BLaER1 treated with 17β-estradiol and CSF1 and Interleukin-3, amounts not matched to agents 10 nM and 100 nM (cell line): ENCODE results near the gene CYP4Z1.

Source experiments
- H3K27ac ChIP-seq, 11 experiments: shearing (Covaris generic); formaldehyde crosslinking; 2 replicates each; pipeline ENCODE4 v1.8.1; 2022
- H3K27me3 ChIP-seq, 11 experiments: shearing (Covaris generic); formaldehyde crosslinking; 2 replicates each; pipeline ENCODE4 v1.8.1; 2022
- H3K36me3 ChIP-seq, 11 experiments: shearing (Covaris generic); formaldehyde crosslinking; 2 replicates each; pipeline ENCODE4 v1.8.1; 2022
- H3K4me1 ChIP-seq, 10 experiments: shearing (Covaris generic); formaldehyde crosslinking; 2 replicates each; pipeline ENCODE4 v1.8.1; 2022
- H3K4me2 ChIP-seq, 11 experiments: shearing (Covaris generic); formaldehyde crosslinking; 2 replicates each; pipeline ENCODE4 v1.8.1; 2022
- H3K4me3 ChIP-seq, 10 experiments: shearing (Covaris generic); formaldehyde crosslinking; 2 replicates each; pipeline ENCODE4 v1.8.1; 2022
- H3K9ac ChIP-seq, 11 experiments: shearing (Covaris generic); formaldehyde crosslinking; 2 replicates each; pipeline ENCODE4 v1.8.1; 2022
- H3K9me3 ChIP-seq, 11 experiments: shearing (Covaris generic); formaldehyde crosslinking; replicated peaks in 1 of 11; 2 replicates each; pipeline ENCODE4 v1.8.1; 2022
- H4K20me1 ChIP-seq, 11 experiments: shearing (Covaris generic); formaldehyde crosslinking; 2 replicates each; pipeline ENCODE4 v1.8.1; 2022
- Cebpa-rat ChIP-seq, 11 experiments: shearing (Covaris generic); IDR thresholded peaks; 2 replicates each; pipeline ENCODE4 v1.8.1; 2022

CYP4Z1 gene

DNA sequence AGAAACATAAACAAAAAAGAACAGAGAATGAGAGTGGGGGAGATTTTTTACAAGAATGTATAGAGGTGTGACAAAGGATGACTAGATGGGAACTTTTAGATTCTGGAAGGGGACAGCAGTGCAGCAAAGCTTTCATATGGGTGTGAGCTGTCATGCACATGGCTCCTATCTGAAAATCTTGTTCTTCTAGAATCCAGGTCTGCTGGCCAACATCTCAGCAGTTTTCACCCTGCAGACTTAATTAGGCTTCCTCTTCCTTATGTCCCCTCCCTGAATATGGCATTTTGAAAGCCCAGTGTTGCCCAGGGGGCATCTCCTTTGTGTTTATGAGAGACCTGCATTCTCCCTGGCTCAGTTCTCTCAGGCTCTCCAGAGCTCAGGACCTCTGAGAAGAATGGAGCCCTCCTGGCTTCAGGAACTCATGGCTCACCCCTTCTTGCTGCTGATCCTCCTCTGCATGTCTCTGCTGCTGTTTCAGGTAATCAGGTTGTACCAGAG lies at the start of gene CYP4Z1:
CYP4Z1 (plus strand) TSS at position 135 of the 498 bp plus-strand sequence; CDS start at position 395, 260 bp downstream.
- no peaks in the 10 kb centered on the region for H3K27me3 ChIP-seq
- no peak within 1 kb of the TSS for H3K4me3 ChIP-seq
- H4K20me1 ChIP-seq, result no peaks in the 10 kb centered on the region
- no peak within 1 kb of the TSS for H3K4me2 ChIP-seq
- H3K9ac ChIP-seq, result no peak within 1 kb of the TSS
- 0 out of 22 replicates have a peak, but pooled peaks cover 0 to 4% (median 0%) of the 10 kb centered on the region in 11 experiments for H3K9me3 ChIP-seq
- no peaks in the 10 kb centered on the region for H3K36me3 ChIP-seq
- H3K27ac ChIP-seq, result no peak within 1 kb of the TSS
- no peak for TF ChIP-seq Cebpa-rat (IDR thresholded peaks at IDR 0.05)
- peaks cover 0 to 8% (median 2%) of the 10 kb centered on the region in 10 experiments; a peak in 4 of 20 replicates for H3K4me1 ChIP-seq

DNA sequence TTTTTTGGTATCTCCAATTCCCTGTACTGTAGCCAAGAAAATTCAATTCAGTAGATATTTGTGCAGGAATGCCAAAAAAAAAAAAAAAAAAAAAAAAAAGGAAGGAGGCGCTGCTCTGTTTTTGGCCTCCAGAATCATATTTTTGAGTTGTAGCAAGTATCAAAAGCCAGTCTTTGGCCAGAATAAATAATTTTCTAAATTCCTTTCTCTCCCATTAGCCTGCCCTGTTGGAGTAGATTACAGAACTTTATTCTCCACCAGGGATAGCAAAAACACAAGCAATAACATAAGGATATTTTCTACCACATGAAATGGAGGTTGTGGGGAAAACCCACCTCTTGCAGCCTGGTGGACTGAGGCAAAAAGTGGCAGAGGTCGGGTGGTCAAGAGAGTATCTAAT lies 46.0 kb upstream of the CYP4Z1 start:
- Histone ChIP-seq H3K27me3 (peaks cover 0 to 11% (median 4%) of the 10 kb centered on the region in 11 experiments; a peak in 8 of 22 replicates), H3K9me3 (no peaks in the 10 kb centered on the region), H4K20me1 (no peaks in the 10 kb centered on the region), H3K9ac (no peak overlapping the region), H3K36me3 (no peaks in the 10 kb centered on the region), H3K4me1 (peaks cover 12 to 25% (median 18%) of the 10 kb centered on the region in 10 experiments; a peak in 19 of 20 replicates), H3K27ac (no peak overlapping the region), H3K4me2 (no peak overlapping the region), H3K4me3 (no peak overlapping the region)
- no peak for TF ChIP-seq Cebpa-rat (IDR thresholded peaks at IDR 0.05)

DNA sequence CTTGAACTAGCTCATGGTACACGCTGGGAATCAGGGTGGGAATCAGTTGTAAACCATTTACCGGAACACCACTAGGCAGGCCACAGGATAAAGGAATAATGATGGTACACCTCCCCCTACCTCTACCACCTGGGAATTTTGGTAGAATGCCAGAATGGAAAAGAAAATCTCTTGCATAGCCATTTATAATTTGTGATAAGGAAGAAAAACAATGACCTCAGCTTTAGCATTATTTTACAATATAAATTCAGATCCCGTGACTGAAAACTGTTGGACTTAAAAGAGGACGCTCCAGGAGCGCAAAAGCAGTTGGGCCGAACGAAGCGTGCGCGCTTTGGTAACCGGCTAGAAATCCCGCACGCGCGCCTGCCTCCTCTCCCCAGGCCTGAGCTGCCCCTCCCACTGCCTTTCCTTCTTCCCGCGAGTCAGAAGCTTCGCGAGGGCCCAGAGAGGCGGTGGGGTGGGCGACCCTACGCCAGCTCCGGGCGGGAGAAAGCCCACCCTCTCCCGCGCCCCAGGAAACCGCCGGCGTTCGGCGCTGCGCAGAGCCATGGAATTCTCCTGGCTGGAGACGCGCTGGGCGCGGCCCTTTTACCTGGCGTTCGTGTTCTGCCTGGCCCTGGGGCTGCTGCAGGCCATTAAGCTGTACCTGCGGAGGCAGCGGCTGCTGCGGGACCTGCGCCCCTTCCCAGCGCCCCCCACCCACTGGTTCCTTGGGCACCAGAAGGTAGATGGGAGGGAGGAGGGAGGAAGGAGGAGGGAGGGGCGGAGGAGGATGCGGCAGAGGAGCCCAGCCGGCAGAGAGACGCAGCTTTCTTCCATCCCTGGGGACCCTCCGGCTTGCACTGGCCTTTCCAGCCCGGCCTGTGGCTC lies 43.5 kb upstream of the CYP4Z1 start, which contains the start of gene CYP4X1:
CYP4X1 (plus strand) TSS at position 402 of the 873 bp plus-strand sequence; CDS start at position 551, 149 bp downstream.
- no peak within 1 kb of the TSS for H3K4me3 ChIP-seq
- peaks cover 12 to 25% (median 18%) of the 10 kb centered on the region in 10 experiments; a peak in 19 of 20 replicates for H3K4me1 ChIP-seq
- H3K4me2 ChIP-seq, result peak within 1 kb of the TSS; percentile 44 to 82 (median 62); a peak in 21 of 22 replicates
- H3K27ac ChIP-seq, result no peak within 1 kb of the TSS
- peaks cover 0 to 11% (median 4%) of the 10 kb centered on the region in 11 experiments; a peak in 8 of 22 replicates for H3K27me3 ChIP-seq
- no peaks in the 10 kb centered on the region for H3K36me3 ChIP-seq
- H4K20me1 ChIP-seq, result no peaks in the 10 kb centered on the region
- H3K9ac ChIP-seq, result no peak within 1 kb of the TSS
- TF ChIP-seq Cebpa-rat (IDR thresholded peaks at IDR 0.05), result no peak
- H3K9me3 ChIP-seq, result no peaks in the 10 kb centered on the region

DNA sequence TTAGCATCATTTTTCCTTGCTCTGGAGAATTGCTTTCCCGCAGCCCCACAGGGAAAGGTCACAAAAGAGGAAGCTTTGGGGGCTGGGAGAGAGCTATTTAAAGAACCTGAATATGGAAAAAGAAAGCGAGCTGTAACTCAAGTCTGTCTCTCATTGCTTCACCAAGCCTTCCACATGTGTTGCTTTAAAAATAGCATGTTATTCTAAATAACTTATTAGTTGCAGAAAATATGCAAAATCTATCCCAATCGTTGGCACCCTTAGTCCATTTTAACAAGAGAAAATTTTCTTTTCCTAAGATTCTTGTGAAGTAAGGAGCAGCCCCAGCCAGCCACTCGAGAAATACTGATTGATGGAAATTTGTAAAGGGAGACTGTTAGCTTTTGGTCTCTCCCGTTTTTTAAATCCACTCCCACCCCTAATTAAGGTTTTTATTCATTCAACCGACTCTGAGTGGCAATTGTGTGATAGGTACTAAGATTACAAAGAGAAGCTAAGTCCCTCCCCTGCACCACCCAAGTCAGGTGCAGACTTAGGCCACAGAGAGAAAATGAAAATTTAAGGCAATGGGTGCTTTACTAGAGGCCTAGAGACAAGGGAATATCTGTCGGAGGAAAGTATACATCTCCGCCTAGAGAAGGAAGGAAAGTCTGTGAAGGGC lies 42.8 kb upstream of the CYP4Z1 start:
- H3K4me2 ChIP-seq, result peak overlapping the region; percentile 44 to 82 (median 62); a peak in 21 of 22 replicates

DNA sequence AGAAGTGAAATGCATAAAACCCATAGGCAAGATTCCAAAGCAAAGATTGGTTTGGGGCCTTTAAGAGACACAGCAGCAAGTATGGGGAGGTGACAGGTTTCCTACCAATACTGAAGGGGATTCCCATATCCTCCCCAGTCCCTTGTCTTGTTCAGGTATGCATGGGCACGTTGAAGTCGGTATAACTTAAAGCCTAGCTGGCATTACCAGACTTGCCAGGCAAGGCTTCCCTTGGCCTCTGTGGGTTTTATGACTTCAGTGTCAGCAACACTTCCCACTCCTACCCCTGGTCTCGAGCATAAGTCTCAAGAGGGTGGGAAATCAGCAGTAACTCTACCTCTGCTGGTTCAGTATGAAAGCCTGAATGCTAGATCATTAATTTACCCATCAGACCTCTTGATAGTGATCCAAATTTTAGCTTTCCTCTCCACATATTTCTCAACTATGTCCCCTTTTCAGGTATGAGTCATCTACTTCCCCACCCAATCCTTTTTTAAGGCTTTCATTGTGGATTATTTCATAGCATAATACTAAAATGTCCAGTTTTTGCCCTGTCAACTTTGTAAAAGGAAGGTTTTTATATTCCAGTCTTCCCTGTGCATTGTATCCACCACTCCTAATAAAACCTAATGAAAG lies 36.7 kb upstream of the CYP4Z1 start:
- Histone ChIP-seq H3K9me3 (peaks cover 0 to 4% (median 0%) of the 10 kb centered on the region in 11 experiments; a peak in 1 of 22 replicates), H3K27me3 (no peaks in the 10 kb centered on the region), H3K9ac (no peak overlapping the region), H3K36me3 (no peaks in the 10 kb centered on the region), H3K4me1 (peaks cover 20 to 41% (median 29%) of the 10 kb centered on the region in 10 experiments), H4K20me1 (no peaks in the 10 kb centered on the region), H3K4me3 (no peak overlapping the region), H3K27ac (peak overlapping the region in 2 of 11 experiments; percentile 26 to 51; a peak in 3 of 22 replicates), H3K4me2 (peak overlapping the region; percentile 26 to 77 (median 56); a peak in 19 of 22 replicates)
- no peak for TF ChIP-seq Cebpa-rat (IDR thresholded peaks at IDR 0.05)

More for the DNA sequence above, 42.8 kb upstream of the CYP4Z1 start:
- no peak overlapping the region for H3K27ac ChIP-seq
- TF ChIP-seq Cebpa-rat (IDR thresholded peaks at IDR 0.05), result no peak
- no peaks in the 10 kb centered on the region for H3K36me3 ChIP-seq
- H3K4me1 ChIP-seq, result peaks cover 16 to 32% (median 23%) of the 10 kb centered on the region in 10 experiments
- H3K27me3 ChIP-seq, result peaks cover 0 to 11% (median 4%) of the 10 kb centered on the region in 11 experiments; a peak in 8 of 22 replicates
- no peak overlapping the region for H3K9ac ChIP-seq
- peaks cover 0 to 4% (median 0%) of the 10 kb centered on the region in 11 experiments; a peak in 1 of 22 replicates for H3K9me3 ChIP-seq
- H4K20me1 ChIP-seq, result no peaks in the 10 kb centered on the region
- no peak overlapping the region for H3K4me3 ChIP-seq

DNA sequence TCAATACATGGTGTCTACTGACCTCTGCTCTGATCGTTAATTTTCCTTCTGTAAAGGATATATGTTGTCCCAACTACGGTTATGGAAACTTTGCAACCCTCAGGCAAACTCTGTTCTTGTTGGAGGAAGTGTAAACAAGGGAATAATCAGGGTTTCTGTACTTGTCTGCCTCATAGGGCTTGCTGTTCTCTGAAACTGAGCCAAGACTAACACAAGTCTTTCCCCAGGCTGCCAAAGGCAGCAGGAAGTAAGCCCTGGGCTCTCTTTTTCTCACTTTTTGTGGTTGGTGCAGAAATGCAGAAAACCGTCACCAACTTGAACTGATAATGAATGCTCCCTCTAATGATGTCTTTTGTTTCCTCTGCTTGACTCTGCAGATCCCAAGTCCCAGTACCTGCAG lies 36.0 kb upstream of the CYP4Z1 start:
- H3K36me3 ChIP-seq, result no peaks in the 10 kb centered on the region
- H4K20me1 ChIP-seq, result no peaks in the 10 kb centered on the region
- peaks cover 20 to 39% (median 29%) of the 10 kb centered on the region in 10 experiments for H3K4me1 ChIP-seq
- no peak for TF ChIP-seq Cebpa-rat (IDR thresholded peaks at IDR 0.05)
- H3K27me3 ChIP-seq, result no peaks in the 10 kb centered on the region
- H3K9ac ChIP-seq, result no peak overlapping the region
- H3K4me2 ChIP-seq, result peak overlapping the region in 9 of 11 experiments; percentile 2 to 77 (median 55); a peak in 15 of 22 replicates
- H3K9me3 ChIP-seq, result peaks cover 0 to 4% (median 0%) of the 10 kb centered on the region in 11 experiments; a peak in 1 of 22 replicates
- H3K27ac ChIP-seq, result peak overlapping the region in 2 of 11 experiments; percentile 3 to 26; a peak in 2 of 22 replicates
- H3K4me3 ChIP-seq, result no peak overlapping the region

DNA sequence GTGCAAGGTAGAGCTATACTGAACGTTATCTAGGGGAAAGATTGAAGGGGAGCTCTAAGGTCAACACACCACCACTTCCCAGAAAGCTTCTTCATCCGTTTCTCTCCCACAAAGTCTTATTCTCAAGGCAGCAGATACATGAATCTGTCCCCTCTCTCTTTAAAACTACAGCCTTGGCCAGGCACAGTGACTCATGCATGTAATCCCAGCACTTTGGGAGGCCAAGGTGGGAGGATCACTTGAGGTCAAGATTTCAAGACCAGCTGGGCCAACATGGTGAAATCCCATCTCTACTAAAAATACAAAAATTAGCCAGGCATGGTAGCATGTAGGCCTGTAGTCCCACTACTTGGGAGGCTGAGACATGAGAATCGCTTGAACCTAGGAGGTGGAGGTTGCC lies 35.4 kb upstream of the CYP4Z1 start:
- H3K4me3 ChIP-seq, result no peak overlapping the region
- no peaks in the 10 kb centered on the region for H3K27me3 ChIP-seq
- no peak for TF ChIP-seq Cebpa-rat (IDR thresholded peaks at IDR 0.05)
- H3K27ac ChIP-seq, result no peak overlapping the region
- H3K9ac ChIP-seq, result no peak overlapping the region
- peaks cover 0 to 4% (median 0%) of the 10 kb centered on the region in 11 experiments; a peak in 1 of 22 replicates for H3K9me3 ChIP-seq
- H3K4me1 ChIP-seq, result peaks cover 20 to 39% (median 29%) of the 10 kb centered on the region in 10 experiments
- no peaks in the 10 kb centered on the region for H4K20me1 ChIP-seq
- H3K4me2 ChIP-seq, result peak overlapping the region in 7 of 11 experiments; percentile 17 to 77 (median 56); a peak in 11 of 22 replicates
- no peaks in the 10 kb centered on the region for H3K36me3 ChIP-seq

DNA sequence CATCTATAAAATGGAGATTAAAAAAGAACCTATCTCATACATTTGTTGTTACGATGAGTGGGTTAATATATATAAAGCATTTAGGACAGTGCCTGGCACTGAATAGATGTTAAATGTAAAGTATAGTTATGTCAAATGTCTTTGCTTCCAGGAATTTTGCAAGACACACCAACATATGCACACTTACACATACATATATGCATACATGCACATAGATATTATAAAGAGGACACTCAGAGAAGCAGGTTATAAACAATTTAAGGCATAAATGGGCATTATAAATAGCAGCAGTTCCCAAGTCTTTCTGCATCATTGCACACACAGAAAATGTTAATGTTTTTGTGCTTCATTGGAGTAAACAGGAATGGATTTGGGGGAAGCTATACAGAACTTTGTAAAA lies 30.3 kb upstream of the CYP4Z1 start:
- Histone ChIP-seq H3K36me3 (no peaks in the 10 kb centered on the region), H3K9me3 (no peaks in the 10 kb centered on the region), H3K27me3 (no peaks in the 10 kb centered on the region), H3K4me2 (no peak overlapping the region), H3K4me3 (no peak overlapping the region), H3K27ac (no peak overlapping the region), H4K20me1 (no peaks in the 10 kb centered on the region), H3K9ac (no peak overlapping the region), H3K4me1 (peaks cover 0 to 6% (median 0%) of the 10 kb centered on the region in 10 experiments; a peak in 7 of 20 replicates)
- no peak for TF ChIP-seq Cebpa-rat (IDR thresholded peaks at IDR 0.05)
